Femur (tissue), 1 donor: Measurements from ENCODE around the gene PALLD.
A peak's percentile ranks its signal among the peaks of the same experiment; 100 is the strongest.

Source experiments
- DNase-seq: peaks from one replicate; pipeline ENCODE4 v3.0.0-alpha.2; 2017

The PALLD gene

DNA sequence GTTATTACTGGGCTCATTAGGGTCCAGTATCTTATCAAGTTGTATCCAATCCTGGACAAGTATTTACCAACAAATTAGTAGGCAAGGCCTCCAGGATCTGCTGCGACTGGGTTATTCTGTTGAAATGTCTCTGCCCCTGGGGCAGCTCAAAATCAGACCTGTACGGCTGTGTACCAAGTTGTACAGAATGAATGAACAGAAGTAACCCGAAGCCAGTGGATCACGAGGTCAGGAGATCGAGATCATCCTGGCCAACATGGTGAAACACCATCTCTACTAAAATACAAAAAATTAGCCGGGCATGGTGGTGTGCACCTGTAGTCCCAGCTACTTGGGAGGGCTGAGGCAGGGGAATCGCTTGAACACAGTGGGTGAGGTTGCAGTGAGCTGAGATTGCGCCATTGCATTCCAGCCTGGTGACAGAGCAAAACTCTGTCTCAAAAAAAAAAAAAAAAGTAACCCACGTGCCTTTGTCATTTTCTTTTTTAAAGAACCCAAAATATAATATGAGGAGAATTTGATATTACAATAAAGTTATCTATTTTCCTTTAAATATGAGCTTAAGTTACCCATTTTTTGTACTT, 385.9 kb downstream of the PALLD start:
- no peak for DNase-seq

DNA sequence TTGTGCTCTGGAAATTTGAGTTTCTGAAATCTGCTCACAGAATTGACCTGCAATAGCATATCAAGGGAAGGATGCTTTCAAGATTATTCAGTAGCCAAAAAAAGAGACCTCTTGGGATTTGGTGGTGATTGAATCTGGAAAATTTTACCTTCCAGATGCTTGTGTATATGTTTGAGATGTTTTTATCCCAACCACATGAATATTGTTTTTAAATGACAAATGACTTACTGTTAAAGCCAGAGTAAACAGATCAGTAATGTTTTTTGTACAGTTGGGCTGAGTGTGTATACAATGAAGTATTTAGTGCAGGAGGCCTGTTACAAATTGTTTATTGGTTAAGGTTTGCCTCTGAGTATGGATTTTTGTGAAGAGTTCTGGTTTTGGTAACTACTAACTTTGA, 386.7 kb downstream of the PALLD start:
- no peak for DNase-seq

DNA sequence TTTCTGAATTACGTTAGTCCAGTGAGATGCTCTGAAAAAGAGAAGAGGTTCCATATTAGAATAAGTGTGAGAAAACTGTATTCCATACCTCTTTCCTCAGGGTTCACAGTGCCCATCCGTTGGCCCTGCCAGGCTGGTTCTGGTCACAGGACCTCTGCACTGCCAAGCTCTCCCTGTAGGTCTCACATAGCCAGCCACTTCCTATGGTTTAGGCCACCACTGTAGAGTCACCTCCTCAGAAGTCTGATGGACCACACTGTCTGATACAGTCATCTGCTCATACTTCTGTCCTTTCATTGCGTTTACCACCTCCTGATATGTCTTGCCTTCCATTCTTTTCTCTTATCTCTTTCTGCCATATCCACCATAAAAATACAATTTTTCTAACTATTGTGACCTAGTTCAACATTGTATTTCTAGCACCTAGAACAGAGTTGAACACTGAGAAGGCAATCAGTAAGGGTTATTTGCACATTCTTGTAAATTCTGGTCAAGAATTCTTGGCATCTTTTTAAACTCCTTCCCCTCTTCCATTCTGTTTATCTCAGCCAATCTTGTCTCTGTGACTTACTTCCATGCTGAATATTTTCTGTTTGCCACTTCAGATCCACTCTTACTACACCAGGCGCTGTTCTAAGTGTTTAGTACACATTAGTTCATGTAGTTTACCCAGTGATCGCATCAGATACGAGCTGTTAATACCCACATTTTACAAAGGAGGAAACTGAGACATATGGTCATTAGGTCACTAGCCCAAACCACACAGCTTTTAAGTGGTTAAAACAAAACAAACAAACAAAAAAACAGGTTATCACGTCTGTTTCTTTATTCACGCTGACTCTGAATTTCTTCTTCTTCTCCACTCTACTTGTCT, 387.6 kb downstream of the PALLD start:
- no peak for DNase-seq

DNA sequence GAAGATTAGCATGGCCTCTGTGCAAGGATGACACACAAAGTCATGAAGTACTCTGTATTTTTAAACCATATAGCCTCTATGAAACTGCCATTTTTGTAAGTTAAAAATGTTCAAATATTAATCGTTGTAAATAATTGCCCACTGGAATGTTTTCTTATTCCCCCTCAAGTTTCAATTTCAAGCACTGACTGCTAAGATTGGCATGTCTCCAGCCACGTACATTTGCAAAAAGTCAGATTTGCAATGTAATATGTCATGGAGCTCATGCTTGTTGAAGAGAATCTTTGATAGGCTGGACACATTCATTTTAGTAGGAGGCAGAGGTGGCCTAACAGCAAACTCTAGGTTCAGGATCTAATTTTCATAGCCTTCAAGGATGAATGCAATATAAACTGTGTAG, 388.5 kb downstream of the PALLD start:
- DNase-seq = no peak

DNA sequence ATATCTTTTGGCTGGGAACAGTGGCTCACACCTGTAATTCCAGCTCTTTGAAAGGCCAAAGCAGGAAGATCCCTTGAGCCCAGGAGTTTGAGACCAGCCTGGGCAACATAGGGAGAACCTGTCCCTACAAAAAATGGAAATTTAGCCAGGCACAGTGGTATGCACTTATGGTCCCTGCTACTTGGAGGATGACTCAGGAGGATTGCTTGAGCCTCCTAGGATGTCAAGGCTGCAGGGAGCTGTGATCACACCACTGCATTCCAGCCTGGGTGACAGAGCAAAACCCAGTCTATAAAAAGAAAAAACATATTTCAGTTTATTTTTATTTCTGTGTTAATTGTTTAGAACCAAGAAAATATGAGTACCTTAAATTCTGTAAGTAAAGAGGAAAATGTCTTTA, 389.5 kb downstream of the PALLD start:
- DNase-seq = no peak

DNA sequence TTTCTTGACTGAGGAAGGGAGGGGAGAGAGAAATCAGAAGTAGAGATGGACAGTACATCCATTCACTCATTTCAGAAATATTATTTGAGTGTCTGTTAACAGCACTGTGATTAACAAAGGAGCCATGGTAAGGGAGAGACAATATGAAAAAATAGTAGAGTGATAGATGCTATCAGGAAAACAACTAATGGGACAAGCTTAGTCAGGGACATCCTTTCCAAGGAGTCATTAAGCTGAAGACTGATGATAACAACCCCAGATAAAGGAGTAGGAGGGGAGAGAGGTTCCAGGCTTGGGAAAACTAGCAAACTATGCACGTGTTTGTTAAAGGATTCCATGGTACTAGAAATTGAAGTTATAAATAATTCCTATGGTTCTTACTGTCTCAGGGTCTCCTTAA, 391.0 kb downstream of the PALLD start:
- no peak for DNase-seq

DNA sequence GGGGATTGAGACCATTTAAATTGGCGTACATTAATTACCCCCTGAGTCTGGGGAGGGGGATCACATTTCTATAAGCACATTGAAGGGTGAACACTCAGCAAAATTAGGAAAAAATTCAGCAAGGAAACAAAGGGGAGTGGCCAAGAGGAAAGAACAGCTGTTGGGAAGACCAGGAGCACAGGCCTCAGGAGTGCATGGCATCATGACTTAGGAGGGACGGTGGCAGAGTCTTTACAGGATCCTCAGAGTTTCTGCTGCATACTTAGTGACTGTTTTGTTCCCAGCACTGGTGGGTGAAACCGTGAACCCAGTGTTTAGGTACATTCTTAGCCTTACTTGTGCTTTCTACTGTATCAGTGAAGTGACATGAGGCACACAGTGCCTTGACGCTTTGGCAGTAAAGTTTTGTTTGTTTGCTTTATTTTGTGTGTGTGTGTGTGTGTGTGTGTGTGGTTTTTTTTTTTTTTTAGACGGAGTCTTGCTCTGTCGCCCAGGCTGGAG, 391.9 kb downstream of the PALLD start:
- DNase-seq = no peak

DNA sequence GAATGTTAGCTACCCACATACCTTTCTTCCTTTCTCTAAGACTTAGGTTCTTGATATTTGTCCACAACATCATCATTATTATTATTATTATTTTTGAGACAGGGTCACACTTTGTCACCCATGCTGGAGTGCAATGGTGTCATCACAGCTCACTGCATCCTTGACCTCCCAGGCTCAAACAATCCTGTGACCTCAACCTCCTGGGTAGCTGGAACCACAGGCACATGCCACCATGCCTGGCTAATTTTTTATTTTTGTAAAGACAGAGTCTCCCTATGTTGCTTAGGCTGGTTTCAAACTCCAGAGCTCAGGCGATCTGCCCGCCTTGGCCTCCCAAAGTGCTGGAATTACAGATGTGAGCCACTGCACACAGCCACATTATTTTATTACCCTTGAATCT, 394.2 kb downstream of the PALLD start:
- no peak for DNase-seq

DNA sequence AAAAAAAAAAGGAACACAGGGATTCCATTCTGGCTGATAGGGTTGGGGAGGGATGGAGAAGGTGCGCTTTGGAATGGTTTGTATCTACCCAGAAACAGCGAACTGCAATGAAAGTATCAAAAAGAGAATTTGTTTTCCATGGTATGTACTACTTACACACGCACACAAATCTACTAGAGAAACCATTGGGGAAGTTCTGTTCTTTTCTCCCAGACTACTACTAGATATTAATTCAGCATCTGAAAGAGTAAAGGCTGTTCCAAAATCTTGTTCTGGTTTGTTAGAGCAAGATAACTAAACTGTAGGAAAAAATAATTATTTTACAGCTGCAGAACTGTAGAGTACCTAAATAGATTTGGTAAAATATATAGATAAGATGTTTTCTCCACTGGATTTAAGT, 394.8 kb downstream of the PALLD start:
- DNase-seq = no peak

DNA sequence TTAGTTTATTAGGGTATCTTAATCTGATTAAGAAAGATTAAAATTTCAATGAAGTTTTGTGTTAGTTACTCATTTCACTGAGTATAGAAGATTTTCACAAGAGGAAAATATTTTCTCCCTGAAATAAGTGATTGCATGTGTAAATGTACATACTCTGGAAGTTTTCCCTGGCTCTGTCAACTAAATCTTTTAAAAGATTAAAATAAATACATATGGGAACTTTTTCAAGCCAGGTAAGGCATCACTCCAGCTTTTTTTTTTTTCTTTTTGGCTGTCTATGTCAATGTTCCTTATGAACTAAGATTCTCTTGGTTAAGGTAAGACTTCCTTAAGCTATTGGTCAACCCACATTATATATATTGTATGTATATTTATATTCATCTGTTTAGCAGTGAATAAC, 395.6 kb downstream of the PALLD start:
- DNase-seq = no peak

DNA sequence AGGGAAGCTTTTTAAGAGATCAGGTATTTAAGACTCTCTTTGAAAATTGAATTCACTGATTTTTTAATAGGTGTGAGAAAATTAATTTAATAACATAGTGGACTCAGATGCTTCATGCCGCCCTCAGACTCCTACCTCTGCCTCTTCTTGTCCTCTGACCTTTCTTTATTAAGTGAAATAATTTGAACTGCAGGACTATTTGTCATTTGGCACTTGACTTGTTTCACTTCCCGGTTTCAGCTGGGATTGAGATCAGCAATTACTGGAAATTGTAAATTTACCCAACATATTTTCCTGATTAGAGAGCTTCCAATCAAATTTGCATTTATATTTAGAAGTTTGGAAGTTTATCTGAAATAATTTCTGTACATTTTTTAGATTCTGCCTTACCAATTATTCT, 396.4 kb downstream of the PALLD start:
- DNase-seq = no peak

DNA sequence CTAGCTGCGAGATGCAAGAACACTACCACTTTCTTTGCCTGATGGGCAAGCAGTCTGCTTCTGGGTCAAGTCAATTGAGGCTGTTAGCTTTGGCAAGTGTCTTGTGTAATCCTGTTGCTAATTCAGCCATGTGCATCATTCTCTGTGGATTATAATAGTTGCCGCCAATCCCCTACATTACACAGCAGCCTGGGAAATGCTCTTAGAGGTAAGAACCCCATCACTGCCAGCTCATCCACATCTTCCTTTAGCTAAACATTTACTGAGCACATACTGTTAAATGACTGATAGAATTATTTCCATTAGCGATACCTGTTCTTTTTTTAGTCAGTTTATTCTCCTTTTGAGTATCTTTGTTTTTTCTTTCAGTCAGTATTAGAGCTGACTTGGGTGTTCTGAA, 397.0 kb downstream of the PALLD start:
- DNase-seq = no peak

DNA sequence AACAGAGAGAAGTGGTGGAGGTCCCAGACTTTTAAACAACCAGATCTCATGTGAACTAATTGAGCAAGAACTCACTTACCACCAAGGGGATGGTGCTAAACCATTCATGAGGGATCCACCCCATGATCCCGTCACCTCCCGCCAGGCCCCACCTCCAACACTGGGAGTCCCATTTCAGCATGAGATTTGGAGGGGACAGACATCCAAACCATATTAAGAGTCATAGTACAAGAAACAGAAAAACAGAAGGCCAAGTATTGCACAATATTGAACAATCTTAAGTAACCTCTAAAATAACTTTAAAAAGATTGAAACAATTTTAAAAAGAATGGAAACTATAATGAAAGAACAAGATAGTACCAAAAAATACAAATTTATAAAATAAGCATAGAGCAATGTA, 403.2 kb downstream of the PALLD start:
- no peak for DNase-seq

DNA sequence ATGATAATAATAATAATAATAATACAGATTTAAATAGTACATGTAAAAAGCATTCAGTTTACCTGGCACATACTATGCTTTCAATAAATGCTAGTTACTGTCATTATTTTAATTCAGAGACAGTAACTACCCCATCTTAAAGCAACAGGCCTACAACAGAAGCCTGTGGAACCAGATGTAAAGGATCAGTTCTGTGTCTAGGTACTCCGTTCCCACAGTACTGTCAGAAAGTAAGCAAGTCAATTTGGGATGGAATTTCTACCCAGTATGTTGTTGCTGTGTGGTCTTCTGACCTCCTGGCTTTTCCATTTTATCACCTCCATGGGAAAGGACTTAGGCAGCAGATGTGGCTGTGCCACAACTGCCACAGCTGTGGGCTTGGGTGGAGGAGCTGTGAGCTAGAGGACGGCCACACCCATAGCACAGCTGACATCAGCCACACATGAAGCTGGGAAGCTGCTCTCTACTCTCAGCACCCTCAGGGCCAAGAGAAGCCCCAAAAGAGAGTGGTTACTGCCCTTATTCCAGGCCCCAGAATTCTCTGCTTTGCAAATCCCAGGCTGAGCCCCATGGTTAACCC, 410.4 kb downstream of the PALLD start:
- peak; percentile 66 for DNase-seq

DNA sequence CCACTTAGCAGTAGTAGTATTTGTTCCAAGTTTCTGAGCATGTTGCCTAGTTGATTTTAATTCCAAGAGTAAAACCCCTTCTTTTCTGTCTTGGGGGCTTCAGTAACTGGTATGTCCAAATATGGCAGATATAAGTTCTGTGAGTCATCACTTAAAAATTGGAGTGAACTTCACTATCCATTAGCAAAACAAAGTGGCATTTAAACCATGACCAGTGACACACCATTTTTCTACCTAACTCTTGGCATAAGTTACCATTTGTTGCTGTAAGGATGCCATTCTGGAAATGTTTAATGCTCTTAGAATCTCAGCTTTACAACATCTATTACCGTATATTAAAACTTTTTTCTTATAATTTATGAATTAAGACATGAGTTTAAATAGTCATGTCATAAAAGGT, 411.2 kb downstream of the PALLD start:
- DNase-seq = no peak

DNA sequence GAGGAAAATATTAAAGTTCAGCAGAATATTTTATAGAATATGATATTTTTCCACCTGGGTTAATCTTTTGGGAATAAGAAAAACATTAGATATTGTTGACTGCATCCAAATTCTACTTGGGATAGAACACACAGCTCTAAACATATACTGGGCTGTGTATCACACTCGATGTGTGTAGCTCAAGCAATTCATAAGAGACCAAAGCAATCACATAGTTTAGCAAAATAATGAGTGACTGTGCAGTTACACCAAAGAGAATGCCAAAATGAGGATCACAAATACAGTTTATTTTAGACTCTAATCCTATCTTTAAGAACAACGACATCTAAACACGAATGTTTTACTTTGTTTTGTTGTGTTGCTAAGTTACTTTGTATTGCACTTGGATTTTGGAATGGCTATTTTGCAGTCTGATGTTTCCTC, 412.0 kb downstream of the PALLD start:
- DNase-seq = no peak

DNA sequence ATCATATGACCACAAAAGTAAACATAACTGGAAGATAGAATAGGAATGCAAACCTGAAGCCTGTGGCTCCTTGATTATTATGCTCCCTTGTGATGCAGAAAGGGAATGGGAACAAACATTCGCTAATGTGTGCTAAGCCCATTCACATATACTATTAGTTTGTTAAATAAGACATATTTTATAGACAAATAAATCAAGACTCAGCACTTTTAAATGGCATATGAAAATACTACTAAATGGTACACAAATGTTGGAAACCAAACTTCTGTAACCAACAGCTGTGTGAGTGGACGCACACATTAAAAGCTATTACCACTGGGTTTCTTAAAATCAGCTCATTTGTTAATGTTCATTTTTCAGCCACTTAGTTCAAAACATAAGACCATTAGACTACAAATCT, 417.2 kb downstream of the PALLD start:
- DNase-seq = no peak

DNA sequence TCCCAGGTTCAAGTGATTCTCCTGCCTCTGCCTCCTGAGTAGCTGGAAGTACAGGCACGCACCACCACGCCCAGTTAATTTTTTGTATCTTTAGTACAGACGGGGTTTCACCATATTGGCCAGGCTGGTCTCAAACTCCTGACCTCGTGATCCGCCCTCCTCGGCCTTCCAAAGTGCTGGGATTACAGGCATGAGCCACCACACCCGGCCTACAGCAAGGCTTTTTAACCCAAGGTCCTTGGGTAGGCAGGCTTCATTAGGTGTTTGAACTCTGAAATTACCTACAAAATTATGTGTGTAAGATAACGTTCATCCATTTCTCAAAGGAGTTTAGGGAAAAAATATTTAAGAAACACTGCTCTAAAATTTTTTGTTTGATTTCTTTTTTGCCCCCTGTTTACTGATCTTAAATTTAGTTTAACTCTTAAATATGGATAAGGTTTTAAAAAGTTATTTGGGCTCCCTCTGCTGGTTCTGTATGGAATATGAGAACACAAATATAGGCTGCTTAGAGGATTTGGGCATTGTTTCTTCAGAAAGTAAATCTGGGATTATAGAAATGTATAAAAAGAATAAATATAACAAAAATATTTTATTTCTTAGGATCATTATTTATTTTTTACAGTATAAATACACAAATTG, 420.4 kb downstream of the PALLD start:
- no peak for DNase-seq

DNA sequence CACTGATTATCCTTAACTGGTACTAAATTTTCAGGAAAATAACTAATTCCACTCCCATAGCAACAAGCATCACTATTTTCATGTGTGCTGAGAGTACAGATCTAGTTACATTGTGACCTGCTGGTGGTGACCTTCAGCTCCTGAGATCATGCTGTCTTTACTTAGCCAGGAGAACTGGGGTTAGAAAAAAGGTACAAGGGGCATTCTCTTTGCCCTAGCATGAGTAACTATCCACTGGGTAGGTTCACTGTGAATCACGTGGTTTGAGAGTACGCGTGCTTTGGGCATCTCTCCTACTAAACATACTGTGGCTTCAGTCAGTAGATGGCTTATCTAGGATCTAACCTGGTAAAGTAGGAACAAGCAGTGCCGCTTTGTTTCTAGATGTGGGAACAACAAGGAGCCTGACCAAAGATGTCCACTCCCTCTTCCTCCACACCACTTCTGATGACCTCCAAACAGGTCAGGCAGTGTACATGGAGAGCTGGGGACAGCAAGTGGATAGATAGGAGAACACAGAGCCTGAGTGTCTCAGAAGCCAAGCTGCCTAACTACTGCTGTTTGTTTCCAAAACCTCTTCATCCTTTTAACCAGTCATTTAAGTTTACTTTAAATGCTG, 423.0 kb downstream of the PALLD start:
- no peak for DNase-seq

DNA sequence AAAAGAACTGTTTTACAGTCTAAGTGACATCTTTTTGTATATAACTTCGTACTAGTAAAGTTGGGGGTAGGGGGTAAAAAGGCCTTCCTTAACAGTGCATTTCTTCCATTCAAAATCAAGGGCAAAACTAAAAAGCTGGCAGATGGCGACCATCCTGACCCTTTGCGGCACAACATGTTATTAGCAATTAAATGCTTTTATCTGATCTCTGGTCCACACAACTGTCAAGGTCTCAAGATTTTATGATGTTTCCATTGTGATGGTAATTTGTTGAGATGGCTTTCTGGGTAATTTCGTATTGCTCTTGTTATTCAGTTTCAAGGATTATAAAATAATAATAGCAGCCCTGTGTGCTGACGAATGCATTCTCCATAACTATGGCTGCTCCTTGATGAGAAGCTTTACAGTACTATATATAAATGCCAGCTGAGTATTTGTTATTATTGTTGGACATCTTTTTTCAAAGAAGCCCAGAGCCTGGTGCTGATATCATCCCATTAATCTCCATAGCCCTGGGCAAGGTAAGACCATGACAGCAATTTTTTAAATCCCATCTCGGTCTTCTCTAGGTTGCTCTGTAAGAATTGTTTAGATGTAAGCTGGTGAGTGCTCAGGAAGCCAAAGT, 423.7 kb downstream of the PALLD start:
- no peak for DNase-seq

DNA sequence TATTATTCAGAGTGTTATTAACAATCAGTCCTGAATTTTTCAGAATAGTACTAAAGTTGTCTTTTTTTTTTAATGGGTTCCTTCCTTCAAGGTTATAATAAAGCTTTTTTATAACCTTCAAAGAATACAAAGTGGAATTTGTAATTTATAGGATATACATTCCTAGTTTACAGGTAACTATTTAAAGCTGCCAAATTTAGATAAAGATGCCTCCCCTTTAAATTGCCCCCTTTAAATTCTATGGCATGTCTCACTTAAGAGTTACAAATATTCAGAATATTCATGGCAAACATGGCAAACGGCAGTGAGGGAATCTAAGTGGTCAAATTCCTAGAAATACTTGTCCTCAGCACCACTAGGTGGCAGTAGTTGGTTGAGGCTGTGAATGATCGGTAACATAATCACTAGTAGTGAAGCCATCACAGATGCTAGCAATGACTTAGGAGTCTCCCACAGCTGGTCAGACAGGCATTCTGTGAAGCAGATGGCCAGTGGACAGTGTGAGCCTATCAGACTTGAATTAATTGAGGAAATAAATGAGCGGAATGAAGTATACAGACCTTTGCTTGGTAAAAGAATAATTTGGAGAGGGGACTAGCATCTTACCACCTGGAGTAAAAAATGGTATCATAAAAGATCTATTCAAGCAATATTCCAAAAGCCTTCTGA, 426.8 kb downstream of the PALLD start:
- DNase-seq = peak; percentile 73

DNA sequence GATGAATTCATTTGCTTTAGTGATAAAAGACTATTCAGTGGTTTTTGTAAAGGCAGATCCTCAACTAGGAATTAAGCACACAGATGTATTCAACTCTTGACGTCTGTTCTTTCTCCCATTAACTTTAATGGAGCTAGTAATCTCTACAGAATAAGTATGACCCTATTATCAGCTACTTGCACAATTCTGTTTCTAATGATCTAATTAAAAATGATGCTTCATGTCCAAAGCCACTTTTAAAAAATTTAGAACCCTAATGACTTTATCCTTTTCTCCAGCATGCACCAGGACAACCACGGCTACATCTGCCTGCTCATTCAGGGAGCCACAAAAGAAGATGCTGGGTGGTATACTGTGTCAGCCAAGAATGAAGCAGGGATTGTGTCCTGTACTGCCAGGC, 427.8 kb downstream of the PALLD start:
- DNase-seq = no peak
